Trophoblast cell (in vitro differentiated cells and primary cell): ENCODE results near the gene UHMK1. TPM values are rescaled to one million over a fixed set of nuclear protein-coding genes. Genes with fewer than 3 reads are reported as not detected.
A peak's percentile ranks its signal among the peaks of the same experiment; 100 is the strongest.
"Not testable (repeated sequence)": the region's sequence is repeated elsewhere in the genome, so short reads cannot be mapped to it uniquely, and the experiment has no call there.

Experiments
- DNase-seq, 2 donors: peaks; one replicate each; pipeline ENCODE4 v3.0.0-alpha.2; 2016
- H2AFZ ChIP-seq: 2 replicates; pipeline ENCODE4 v1.6.1; 2013; ENCODE audit warnings: low read length, moderate library complexity, mild to moderate bottlenecking; ENCODE audit not compliant: insufficient read depth, poor library complexity
- H2AK5ac ChIP-seq: 2 replicates; pipeline ENCODE4 v1.6.1; 2013; ENCODE audit warnings: mild to moderate bottlenecking, low read length
- H2BK120ac ChIP-seq: 2 replicates; pipeline ENCODE4 v1.6.1; 2013; ENCODE audit warnings: low read length, mild to moderate bottlenecking, moderate library complexity; ENCODE audit not compliant: insufficient read depth, poor library complexity
- H2BK12ac ChIP-seq: 2 replicates; pipeline ENCODE4 v1.6.1; 2013; ENCODE audit warnings: mild to moderate bottlenecking, low read length, moderate library complexity
- H2BK5ac ChIP-seq: 2 replicates; pipeline ENCODE4 v1.6.1; 2013; ENCODE audit warnings: low read length, low read depth, moderate library complexity, mild to moderate bottlenecking; ENCODE audit not compliant: poor library complexity
- H3K14ac ChIP-seq: 2 replicates; pipeline ENCODE4 v1.6.1; 2013; ENCODE audit warnings: mild to moderate bottlenecking, low read length
- H3K18ac ChIP-seq: 2 replicates; pipeline ENCODE4 v1.6.1; 2013; ENCODE audit warnings: mild to moderate bottlenecking, low read length
- H3K23ac ChIP-seq: 2 replicates; pipeline ENCODE4 v1.6.1; 2013; ENCODE audit warnings: low read length
- H3K27ac ChIP-seq: 2 replicates; pipeline ENCODE4 v1.5.1; 2013; ENCODE audit warnings: low read depth, mild to moderate bottlenecking, inconsistent platforms, low read length, moderate library complexity
- H3K27me3 ChIP-seq: 2 replicates; pipeline ENCODE4 v1.6.1; 2013; ENCODE audit warnings: inconsistent platforms, mild to moderate bottlenecking, low read length, moderate library complexity; ENCODE audit not compliant: insufficient read depth
- H3K36me3 ChIP-seq, 2 experiments: 1 replicate in 1 of 2; 2 replicates in 1 of 2; pipeline ENCODE4 v1.6.1; 2013; ENCODE audit warnings: low read length in 2 of 2, mild to moderate bottlenecking in 2 of 2, moderate library complexity in 1 of 2; ENCODE audit not compliant: insufficient read depth in 2 of 2, control insufficient read depth in 1 of 2
- H3K4ac ChIP-seq: 2 replicates; pipeline ENCODE4 v1.6.1; 2013; ENCODE audit warnings: low read depth, mild to moderate bottlenecking, low read length, moderate library complexity
- H3K4me1 ChIP-seq, 2 experiments: 1 replicate in 1 of 2; 2 replicates in 1 of 2; pipeline ENCODE4 v1.6.1; 2013; ENCODE audit warnings: low read length in 2 of 2, mild to moderate bottlenecking in 2 of 2, moderate library complexity in 1 of 2; ENCODE audit not compliant: insufficient read depth in 2 of 2, control insufficient read depth in 1 of 2
- H3K4me2 ChIP-seq: 2 replicates; pipeline ENCODE4 v1.6.1; 2013; ENCODE audit warnings: inconsistent platforms, mild to moderate bottlenecking, low read length, moderate library complexity
- H3K4me3 ChIP-seq: 2 replicates; pipeline ENCODE4 v1.5.1; 2013; ENCODE audit warnings: mild to moderate bottlenecking, low read depth, low read length, inconsistent platforms
- H3K79me1 ChIP-seq: one replicate; pipeline ENCODE4 v1.6.1; 2013; ENCODE audit warnings: low read length
- H3K79me2 ChIP-seq: 2 replicates; pipeline ENCODE4 v1.6.1; 2013; ENCODE audit warnings: low read length, mild to moderate bottlenecking; ENCODE audit not compliant: control insufficient read depth, insufficient read depth, poor library complexity
- H3K9ac ChIP-seq: 2 replicates; pipeline ENCODE4 v1.6.1; 2013; ENCODE audit warnings: mild to moderate bottlenecking, low read length
- H3K9me3 ChIP-seq: 2 replicates; pipeline ENCODE4 v1.6.1; 2013; ENCODE audit warnings: low read depth, mild to moderate bottlenecking, control low read depth, inconsistent platforms, low read length; ENCODE audit not compliant: insufficient read depth
- H4K12ac ChIP-seq: 2 replicates; pipeline ENCODE4 v1.6.1; 2013; ENCODE audit warnings: low read depth, mild to moderate bottlenecking, low read length, moderate library complexity
- H4K8ac ChIP-seq: 2 replicates; pipeline ENCODE4 v1.6.1; 2013; ENCODE audit warnings: low read depth, mild to moderate bottlenecking, low read length, moderate library complexity
- H4K91ac ChIP-seq: one replicate; pipeline ENCODE4 v1.6.1; 2013; ENCODE audit warnings: low read depth, mild to moderate bottlenecking, low read length, moderate library complexity
- WGBS: extraction: QIAGEN DNeasy Blood & Tissue Kit; methylation state at CpG from one replicate; pipeline ENCODE4 v1.1.7; 2013; ENCODE audit warnings: missing lambda C conversion rate; ENCODE audit not compliant: insufficient read length, insufficient coverage; ENCODE audit errors: extremely low coverage; 5-methylcytosine and 5-hydroxymethylcytosine counted together
- polyA plus RNA-seq: library from polyadenylated mRNA; stranded (reverse); fragments of 200-250 nt; gene quantifications from 2 replicates; pipeline ENCODE4 v1.2.3, GENCODE V29; 2013

UHMK1 gene
- polyA plus RNA-seq, result 10.8 TPM in 2 replicates

DNA sequence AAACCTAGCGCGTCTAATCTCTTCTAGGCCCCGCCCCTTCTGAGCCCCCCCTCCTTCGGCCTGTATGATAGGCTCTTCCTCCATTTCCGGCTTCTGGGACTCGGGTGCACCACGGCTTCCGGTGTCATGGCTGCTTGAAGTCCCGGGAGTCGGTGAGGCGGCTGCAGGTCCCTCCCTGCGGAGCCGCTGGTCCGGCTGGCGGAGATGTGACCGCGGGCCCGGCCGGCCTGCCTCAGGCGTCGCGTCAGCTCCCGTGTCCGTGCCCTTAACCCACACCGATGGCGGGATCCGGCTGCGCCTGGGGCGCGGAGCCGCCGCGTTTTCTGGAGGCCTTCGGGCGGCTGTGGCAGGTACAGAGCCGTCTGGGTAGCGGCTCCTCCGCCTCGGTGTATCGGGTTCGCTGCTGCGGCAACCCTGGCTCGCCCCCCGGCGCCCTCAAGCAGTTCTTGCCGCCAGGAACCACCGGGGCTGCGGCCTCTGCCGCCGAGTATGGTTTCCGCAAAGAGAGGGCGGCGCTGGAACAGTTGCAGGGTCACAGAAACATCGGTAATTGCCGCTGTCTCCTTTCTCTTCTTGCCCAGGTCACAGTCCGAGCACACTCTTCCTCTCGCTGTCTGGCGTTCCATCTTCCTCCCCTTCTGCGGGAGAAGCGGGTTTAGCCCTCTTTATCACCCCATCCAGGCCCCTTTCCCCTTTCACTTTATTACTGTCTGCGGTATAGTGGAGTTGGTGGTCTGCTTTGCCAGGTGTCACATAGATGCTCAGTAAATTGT, at the start of gene UHMK1:
TSS of gene UHMK1 (plus strand) at position 96 of the 773 bp plus-strand sequence. CDS start at position 279, 183 bp downstream.
- Histone ChIP-seq H3K79me2 (peaks cover 8% of the 10 kb centered on the region), H2BK5ac (peak within 1 kb of the TSS; percentile 73)

DNA sequence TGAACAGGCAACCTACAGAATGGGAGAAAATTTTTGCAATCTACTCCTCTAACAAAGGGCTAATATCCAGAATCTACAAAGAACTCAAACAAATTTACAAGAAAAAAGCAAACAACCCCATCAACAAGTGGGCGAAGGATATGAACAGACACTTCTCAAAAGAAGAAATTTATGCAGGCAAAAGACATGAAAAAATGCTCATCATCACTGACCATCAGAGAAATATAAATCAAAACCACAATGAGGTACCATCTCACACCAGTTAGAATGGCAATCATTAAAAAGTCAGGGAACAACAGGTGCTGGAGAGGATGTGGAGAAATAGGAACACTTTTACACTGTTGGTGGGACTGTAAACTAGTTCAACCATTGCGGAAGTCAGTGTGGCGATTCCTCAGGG, 43.3 kb upstream of the UHMK1 start:
- WGBS, result no CpG with 5 or more reads among the region's 3 CpGs
- not testable (repeated sequence) for H2AFZ ChIP-seq, H2BK12ac ChIP-seq, H4K8ac ChIP-seq, H3K4me3 ChIP-seq, H3K4me1 ChIP-seq, H3K9ac ChIP-seq, H3K27ac ChIP-seq, H3K18ac ChIP-seq, H3K36me3 ChIP-seq, H3K79me1 ChIP-seq, H2BK5ac ChIP-seq, H3K14ac ChIP-seq, DNase-seq, H3K4me2 ChIP-seq, H2AK5ac ChIP-seq, H4K12ac ChIP-seq, H3K9me3 ChIP-seq, H3K4ac ChIP-seq, H3K27me3 ChIP-seq, H2BK120ac ChIP-seq, H3K79me2 ChIP-seq, H4K91ac ChIP-seq, H3K23ac ChIP-seq

More for the DNA sequence above, at the start of gene UHMK1:
- no peaks in the 10 kb centered on the region for H3K27me3 ChIP-seq
- H4K8ac ChIP-seq, result peak within 1 kb of the TSS; percentile 100
- peak within 1 kb of the TSS; percentile 83 for H2BK120ac ChIP-seq
- peak within 1 kb of the TSS; percentile 98 for H4K12ac ChIP-seq
- no peak within 1 kb of the TSS for H2BK12ac ChIP-seq
- H2AFZ ChIP-seq, result peak within 1 kb of the TSS; percentile 84
- WGBS, result no CpG with 5 or more reads among the region's 61 CpGs
- peak; percentile 77 to 86 for DNase-seq
- H3K27ac ChIP-seq, result peak within 1 kb of the TSS; percentile 41
- no peaks in the 10 kb centered on the region for H3K9me3 ChIP-seq
- H2AK5ac ChIP-seq, result no peak within 1 kb of the TSS
- peak within 1 kb of the TSS; percentile 14 for H3K23ac ChIP-seq
- H3K4me3 ChIP-seq, result peak within 1 kb of the TSS; percentile 100
- peak within 1 kb of the TSS; percentile 98 for H3K14ac ChIP-seq
- H4K91ac ChIP-seq, result peak within 1 kb of the TSS; percentile 94
- H3K4ac ChIP-seq, result peak within 1 kb of the TSS; percentile 96
- peaks cover 3% of the 10 kb centered on the region for H3K79me1 ChIP-seq
- peak within 1 kb of the TSS; percentile 97 for H3K4me2 ChIP-seq
- peak within 1 kb of the TSS; percentile 94 for H3K18ac ChIP-seq
- peak within 1 kb of the TSS; percentile 97 for H3K9ac ChIP-seq
- H3K36me3 ChIP-seq, result peaks cover 2 to 6% of the 10 kb centered on the region in 2 experiments
- peaks cover 3% of the 10 kb centered on the region in 2 experiments for H3K4me1 ChIP-seq

- Histone ChIP-seq H3K79me2 (no peaks in the 10 kb centered on the region), H2BK120ac (no peak overlapping the region), H3K36me3 (no peaks in the 10 kb centered on the region), H3K4me3 (no peak overlapping the region), H4K12ac (no peak overlapping the region), H3K27me3 (no peaks in the 10 kb centered on the region), H3K79me1 (no peaks in the 10 kb centered on the region), H3K9ac (no peak overlapping the region), H2BK5ac (no peak overlapping the region), H2BK12ac (no peak overlapping the region), H3K27ac (no peak overlapping the region), H3K18ac (no peak overlapping the region), H3K14ac (no peak overlapping the region), H4K8ac (no peak overlapping the region), H2AFZ (no peak overlapping the region), H4K91ac (no peak overlapping the region), H3K4me1 (no peaks in the 10 kb centered on the region), H3K23ac (no peak overlapping the region), H2AK5ac (no peak overlapping the region), H3K4me2 (no peak overlapping the region), H3K4ac (no peak overlapping the region), H3K9me3 (no peaks in the 10 kb centered on the region)
- WGBS, result no CpG with 5 or more reads among the region's 4 CpGs
- DNase-seq, result no peak
These were observed 41.3 kb upstream of the UHMK1 start for GRCh38 chr1:162456323-162456722.

GRCh38 chr1:162458236-162458635, 39.4 kb upstream of the UHMK1 start:
- H4K91ac ChIP-seq, result no peak overlapping the region
- H2AFZ ChIP-seq, result no peak overlapping the region
- H3K4me2 ChIP-seq, result no peak overlapping the region
- no peak overlapping the region for H3K14ac ChIP-seq
- WGBS, result no CpG with 5 or more reads among the region's 5 CpGs
- H3K4me3 ChIP-seq, result no peak overlapping the region
- no peaks in the 10 kb centered on the region for H3K27me3 ChIP-seq
- DNase-seq, result no peak
- no peak overlapping the region for H2BK12ac ChIP-seq
- H3K36me3 ChIP-seq, result no peaks in the 10 kb centered on the region
- no peaks in the 10 kb centered on the region for H3K4me1 ChIP-seq
- H4K8ac ChIP-seq, result no peak overlapping the region
- H2BK5ac ChIP-seq, result no peak overlapping the region
- H3K4ac ChIP-seq, result no peak overlapping the region
- no peak overlapping the region for H2AK5ac ChIP-seq
- no peak overlapping the region for H3K18ac ChIP-seq
- no peak overlapping the region for H4K12ac ChIP-seq
- H2BK120ac ChIP-seq, result no peak overlapping the region
- H3K9ac ChIP-seq, result no peak overlapping the region
- H3K23ac ChIP-seq, result no peak overlapping the region
- no peaks in the 10 kb centered on the region for H3K79me2 ChIP-seq
- H3K79me1 ChIP-seq, result no peaks in the 10 kb centered on the region
- no peak overlapping the region for H3K27ac ChIP-seq
- H3K9me3 ChIP-seq, result no peaks in the 10 kb centered on the region
